Esophagus squamous epithelium (tissue), 5 donors: ENCODE data around the gene PARP12. TPM values are rescaled to one million over a fixed set of nuclear protein-coding genes. Genes with fewer than 3 reads are reported as not detected.

Source experiments
- DNase-seq: peaks from one replicate; lab custom pipeline; 2025; lab: John Stamatoyannopoulos, UW
- H3K27ac ChIP-seq, 4 donors: fragments of 200-600 bp; sonication (generic); one replicate each; pipeline ENCODE4 v1.5.1; 2016 to 2019; ENCODE audit warnings: mild to moderate bottlenecking in 1 of 4
- H3K27me3 ChIP-seq, 4 donors: fragments of 200-600 bp; sonication (generic); 1 replicate in 3 of 4; 2 replicates in 1 of 4; pipeline versions ENCODE4 v1.5.1 to v1.6.0; 2017 to 2021; ENCODE audit warnings: antibody characterized with exemption in 1 of 4
- H3K36me3 ChIP-seq, 3 donors: fragments of 200-600 bp; sonication (generic); one replicate each; pipeline ENCODE4 v1.5.1; 2016 to 2019
- H3K4me1 ChIP-seq, 3 donors: fragments of 200-600 bp; sonication (generic); one replicate each; pipeline ENCODE4 v1.5.1; 2017 to 2019
- H3K4me3 ChIP-seq, 4 donors: fragments of 200-600 bp; sonication (generic); 1 replicate in 3 of 4; 2 replicates in 1 of 4; pipeline ENCODE4 v1.5.1; 2016 to 2019; ENCODE audit warnings: mild to moderate bottlenecking in 2 of 4, moderate library complexity in 1 of 4
- H3K9me3 ChIP-seq, 3 donors: fragments of 200-600 bp; sonication (generic); one replicate each; pipeline ENCODE4 v1.5.1; 2016 to 2019
- CTCF ChIP-seq, 6 experiments: fragments of 450-650 bp in 4 of 6; fragments of 200-600 bp in 2 of 6; sonication (generic) in 2 of 6; IDR thresholded peaks; one replicate each; pipeline ENCODE4 v1.5.1; 2016 to 2019; ENCODE audit warnings: antibody characterized with exemption in 6 of 6, mild to moderate bottlenecking in 4 of 6, moderate library complexity in 4 of 6
- POLR2A ChIP-seq, 4 donors: fragments of 450-650 bp; IDR thresholded peaks; one replicate each; pipeline ENCODE4 v1.6.1; 2017; ENCODE audit warnings: antibody characterized with exemption in 4 of 4, mild to moderate bottlenecking in 4 of 4, moderate library complexity in 3 of 4
- WGBS, 2 donors: methylation state at CpG; one replicate each; pipeline ENCODE4 v1.1.5; 2018; 5-methylcytosine and 5-hydroxymethylcytosine counted together
- intact Hi-C: fragments of 100-400 bp; cut with DNase I; formaldehyde crosslinking; loops from one replicate; pipeline ENCODE4 v1.15.0; 2022
- total RNA-seq, 4 donors: library from RNA; depleted of rRNA; stranded (reverse); fragments of >200 nt; gene quantifications; one replicate each; pipeline ENCODE4 v1.1.0, GENCODE V29; 2016
- donor health status: DM: yes; HTN: yes; CAD: no.

Gene PARP12
- total RNA-seq, 4 donors from 2014 or later = 17.0 to 28.6 (median 22.1) TPM

DNA sequence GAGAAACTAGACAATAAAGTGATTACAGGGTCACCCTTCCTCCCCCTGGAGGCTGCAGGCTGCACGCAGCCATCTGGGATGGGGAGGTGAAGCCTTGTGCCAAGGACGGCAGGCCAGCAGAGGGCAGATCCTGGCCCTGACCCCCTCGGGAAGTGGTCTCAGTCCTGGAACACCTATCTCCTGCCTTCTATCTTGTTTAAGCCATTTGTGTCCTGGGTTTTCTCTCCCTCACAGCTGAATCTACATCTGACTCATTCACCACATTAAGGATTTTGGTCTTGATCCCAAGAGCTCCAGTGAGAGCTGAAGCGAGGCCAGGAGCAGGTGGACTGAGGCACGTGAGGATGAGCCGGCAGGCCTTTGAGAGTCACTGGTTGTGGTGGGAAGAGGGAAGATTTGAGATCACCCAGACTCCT is 16.4 kb upstream of the PARP12 start:
- H3K4me1 ChIP-seq = no peaks in the 10 kb centered on the region
- DNase-seq = no peak
- H3K27me3 ChIP-seq = no peaks in the 10 kb centered on the region
- H3K4me3 ChIP-seq = no peak overlapping the region
- intact Hi-C loops = no loop called here
- no peak overlapping the region for H3K27ac ChIP-seq
- no peaks in the 10 kb centered on the region for H3K36me3 ChIP-seq
- no peaks in the 10 kb centered on the region for H3K9me3 ChIP-seq
- 13 to 39% methylated on average over 3 to 6 of the region's 6 CpGs for WGBS, 2 donors
- TF ChIP-seq POLR2A (IDR thresholded peaks at IDR 0.05) = no peak
- peak in 1 of 6 experiments; percentile 19 for TF ChIP-seq CTCF (IDR thresholded peaks at IDR 0.05)

DNA sequence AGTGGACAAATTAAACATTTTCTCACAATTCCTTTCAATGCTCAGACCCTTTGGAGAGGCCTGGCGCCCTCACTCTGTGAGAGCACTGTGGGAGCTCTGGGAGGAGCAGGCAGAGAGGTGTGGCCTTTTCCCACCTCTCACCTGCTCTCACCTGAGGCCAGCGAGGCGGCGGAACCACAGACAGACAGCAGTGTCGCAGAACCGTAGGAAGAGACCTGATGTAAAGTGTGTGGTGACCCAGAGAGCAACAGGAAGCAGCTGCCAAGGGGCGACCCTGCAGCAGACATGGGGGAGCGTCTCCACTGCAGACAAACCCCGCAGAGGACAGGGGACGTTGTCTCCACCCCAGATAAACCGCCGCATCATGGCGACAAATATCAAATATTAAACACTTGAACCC is 15.6 kb upstream of the PARP12 start:
- 83 to 92% methylated on average over 4 to 6 of the region's 13 CpGs for WGBS, 2 donors
- Histone ChIP-seq H3K9me3 (no peaks in the 10 kb centered on the region), H3K27me3 (no peaks in the 10 kb centered on the region), H3K4me3 (no peak overlapping the region), H3K27ac (no peak overlapping the region), H3K36me3 (no peaks in the 10 kb centered on the region), H3K4me1 (no peaks in the 10 kb centered on the region)
- no peak for TF ChIP-seq CTCF (IDR thresholded peaks at IDR 0.05)
- TF ChIP-seq POLR2A (IDR thresholded peaks at IDR 0.05) = no peak
- intact Hi-C loops = no loop called here
- no peak for DNase-seq

DNA sequence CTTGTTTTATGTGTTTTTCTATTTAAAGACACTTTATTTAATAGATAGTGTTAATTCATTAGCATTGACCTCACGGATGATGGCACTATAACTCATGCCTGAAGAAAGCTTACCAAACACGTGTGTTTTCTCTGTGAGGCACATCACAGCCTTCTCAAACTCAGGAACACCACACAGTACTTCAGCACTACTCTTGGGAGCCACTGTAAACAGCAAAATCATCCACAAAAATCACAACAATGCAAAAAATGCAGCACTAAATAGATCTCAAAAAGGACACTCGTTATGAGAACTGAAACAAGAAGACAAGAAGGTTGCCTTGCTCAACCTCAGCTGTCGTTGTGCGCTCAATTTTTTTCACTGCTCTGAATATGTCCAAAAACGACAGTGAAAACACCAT is 12.0 kb upstream of the PARP12 start:
- no peaks in the 10 kb centered on the region for H3K4me1 ChIP-seq
- H3K27ac ChIP-seq = no peak overlapping the region
- TF ChIP-seq POLR2A (IDR thresholded peaks at IDR 0.05) (no peak), CTCF (IDR thresholded peaks at IDR 0.05) (no peak)
- H3K36me3 ChIP-seq = no peaks in the 10 kb centered on the region
- H3K27me3 ChIP-seq = no peaks in the 10 kb centered on the region
- WGBS, 2 donors = 73 to 80% methylated on average over 6 of the region's 6 CpGs
- intact Hi-C loops = no loop called here
- H3K4me3 ChIP-seq = no peak overlapping the region
- H3K9me3 ChIP-seq = no peaks in the 10 kb centered on the region
- DNase-seq = no peak

- intact Hi-C loops = no loop called here
- Histone ChIP-seq H3K9me3 (peaks cover 0 to 20% (median 17%) of the 10 kb centered on the region in 3 donors), H3K27ac (no peak overlapping the region), H3K4me1 (no peaks in the 10 kb centered on the region), H3K4me3 (no peak overlapping the region), H3K27me3 (no peaks in the 10 kb centered on the region), H3K36me3 (no peaks in the 10 kb centered on the region)
- TF ChIP-seq CTCF (IDR thresholded peaks at IDR 0.05) (no peak), POLR2A (IDR thresholded peaks at IDR 0.05) (no peak)
- DNase-seq = no peak
Observed at GRCh38 chr7:140070546-140070945, 7.8 kb upstream of the PARP12 start.

- Histone ChIP-seq H3K36me3 (no peaks in the 10 kb centered on the region), H3K27ac (no peak overlapping the region), H3K27me3 (no peaks in the 10 kb centered on the region), H3K9me3 (peaks cover 0 to 20% (median 17%) of the 10 kb centered on the region in 3 donors), H3K4me1 (no peaks in the 10 kb centered on the region), H3K4me3 (no peak overlapping the region)
- WGBS, 2 donors = 83 to 84% methylated on average over 3 to 4 of the region's 4 CpGs
- TF ChIP-seq CTCF (IDR thresholded peaks at IDR 0.05) = no peak
- no peak for TF ChIP-seq POLR2A (IDR thresholded peaks at IDR 0.05)
- no peak for DNase-seq
- intact Hi-C loops = no loop called here
Observed at GRCh38 chr7:140069298-140069949, 6.7 kb upstream of the PARP12 start.
